Measurements from ENCODE around the gene CDKN2C.
"Not testable (repeated sequence)": the region's sequence is repeated elsewhere in the genome, so short reads cannot be mapped to it uniquely, and the experiment has no call there.

The CDKN2C gene

DNA sequence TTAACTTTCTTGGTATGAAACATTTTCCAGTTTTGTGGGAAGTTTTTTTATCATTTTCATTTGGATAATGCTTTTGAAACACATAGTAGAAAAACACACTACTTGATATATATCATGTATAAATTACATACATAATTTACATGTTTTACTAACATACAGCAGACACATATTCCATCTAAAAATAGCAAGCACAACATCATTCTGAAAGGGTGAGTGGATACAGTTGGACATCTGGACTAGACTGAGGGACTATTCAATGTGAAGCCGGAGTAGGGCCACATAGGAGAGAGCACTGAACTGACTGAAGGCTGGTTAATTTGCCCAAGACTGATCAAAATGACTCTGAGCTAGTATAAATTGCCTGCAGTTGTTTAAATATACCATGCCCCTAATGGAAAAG is 11.7 kb downstream of the CDKN2C start:
- DNase-seq, result no peak

DNA sequence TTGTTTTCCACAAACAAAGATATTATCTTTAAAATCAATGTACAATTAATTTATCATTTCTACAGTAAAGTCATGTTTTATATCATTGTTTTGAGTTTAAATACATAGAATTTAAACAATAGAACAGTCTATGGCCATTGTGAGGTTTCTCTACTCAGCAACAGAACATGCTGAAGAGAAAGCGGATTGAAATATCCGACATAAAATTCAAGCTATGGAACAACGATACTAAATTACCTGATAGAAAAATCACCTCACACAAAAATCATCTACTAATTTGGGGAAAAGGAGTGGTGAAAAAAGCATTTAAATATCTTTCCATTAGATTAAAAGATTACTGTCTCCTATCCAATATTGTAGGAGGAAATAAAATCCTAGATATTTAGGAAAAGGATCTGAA is 12.6 kb downstream of the CDKN2C start:
- DNase-seq, result no peak

DNA sequence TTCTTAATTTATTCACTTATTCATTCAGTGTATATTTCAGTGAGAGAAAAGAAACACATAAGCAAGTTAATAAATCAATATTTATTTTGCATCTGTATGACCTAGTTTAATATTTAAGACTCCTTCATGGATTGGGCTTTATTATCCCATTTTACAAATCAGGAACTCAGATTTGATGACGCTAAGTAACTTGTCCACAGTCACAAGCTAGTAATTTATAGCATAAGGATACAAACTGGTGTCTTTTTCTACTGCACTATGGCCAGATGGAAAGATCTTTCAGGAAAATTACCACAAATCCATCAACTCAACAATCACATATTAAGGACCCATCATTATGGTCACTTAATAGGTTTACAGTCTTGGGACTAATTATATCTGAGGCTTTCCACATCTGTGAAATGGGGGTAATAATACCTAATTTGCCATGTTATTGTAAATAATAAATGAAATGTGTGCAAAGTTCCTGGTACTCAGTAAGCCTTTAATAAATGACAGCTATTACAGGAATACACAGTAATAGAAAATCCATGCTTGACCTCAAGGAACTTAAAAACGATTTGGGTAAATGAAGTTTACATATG is 13.3 kb downstream of the CDKN2C start:
- no peak for DNase-seq

DNA sequence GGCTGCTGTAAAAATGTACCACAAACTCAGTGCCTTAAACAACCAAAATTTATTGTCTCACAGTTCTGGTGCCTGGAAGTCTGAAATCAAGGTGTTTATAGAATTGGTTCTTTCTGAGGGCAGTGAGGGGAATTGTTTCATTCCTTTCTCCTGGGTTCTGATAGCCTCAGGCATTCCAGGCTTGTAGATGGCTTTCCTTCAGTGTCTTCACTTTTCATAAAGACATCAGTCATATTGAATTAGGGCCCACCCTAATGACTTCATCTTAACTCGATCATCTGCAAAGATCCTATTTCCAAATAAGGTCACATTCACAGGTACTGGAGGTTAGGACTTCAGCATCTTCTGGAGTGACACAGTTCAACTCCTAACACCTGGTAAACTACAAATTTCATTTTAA is 15.0 kb downstream of the CDKN2C start:
- no peak for DNase-seq

DNA sequence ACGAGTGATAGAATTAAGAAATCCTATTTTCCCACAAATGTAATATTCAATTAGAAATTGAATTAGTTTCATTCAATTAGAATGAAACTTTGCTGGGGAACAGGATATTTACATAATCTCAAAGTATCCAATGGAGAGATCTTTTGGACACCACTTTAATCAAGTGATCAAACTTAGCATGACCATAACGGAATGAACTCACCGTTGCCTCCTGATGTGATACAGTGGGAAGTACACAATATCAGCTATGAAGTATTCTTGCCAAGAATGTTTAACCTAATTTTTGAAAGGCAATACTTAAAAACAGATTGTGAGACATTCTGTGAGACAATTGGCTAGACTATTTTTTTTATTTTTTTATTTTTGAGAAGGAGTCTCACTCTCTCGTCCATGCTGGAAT is 16.6 kb downstream of the CDKN2C start:
- DNase-seq, result no peak

DNA sequence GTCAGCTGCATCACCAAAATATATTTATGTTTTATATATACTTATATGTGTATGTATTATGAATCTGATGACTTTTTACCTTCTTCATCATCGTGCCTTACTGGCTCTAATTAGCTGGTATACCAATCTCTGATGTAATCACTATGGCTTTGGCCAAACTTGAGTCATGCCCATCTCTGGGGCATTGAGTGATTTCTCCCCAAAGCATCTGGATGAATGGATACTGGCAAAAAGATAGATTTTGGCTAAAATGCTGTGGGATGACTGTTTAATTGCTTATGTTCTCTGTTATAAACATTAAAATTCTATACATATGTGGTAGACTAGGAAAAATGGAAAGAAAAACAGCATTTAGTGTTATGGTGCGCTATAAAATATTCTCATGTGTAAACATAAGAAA is 19.6 kb downstream of the CDKN2C start:
- no peak for DNase-seq

DNA sequence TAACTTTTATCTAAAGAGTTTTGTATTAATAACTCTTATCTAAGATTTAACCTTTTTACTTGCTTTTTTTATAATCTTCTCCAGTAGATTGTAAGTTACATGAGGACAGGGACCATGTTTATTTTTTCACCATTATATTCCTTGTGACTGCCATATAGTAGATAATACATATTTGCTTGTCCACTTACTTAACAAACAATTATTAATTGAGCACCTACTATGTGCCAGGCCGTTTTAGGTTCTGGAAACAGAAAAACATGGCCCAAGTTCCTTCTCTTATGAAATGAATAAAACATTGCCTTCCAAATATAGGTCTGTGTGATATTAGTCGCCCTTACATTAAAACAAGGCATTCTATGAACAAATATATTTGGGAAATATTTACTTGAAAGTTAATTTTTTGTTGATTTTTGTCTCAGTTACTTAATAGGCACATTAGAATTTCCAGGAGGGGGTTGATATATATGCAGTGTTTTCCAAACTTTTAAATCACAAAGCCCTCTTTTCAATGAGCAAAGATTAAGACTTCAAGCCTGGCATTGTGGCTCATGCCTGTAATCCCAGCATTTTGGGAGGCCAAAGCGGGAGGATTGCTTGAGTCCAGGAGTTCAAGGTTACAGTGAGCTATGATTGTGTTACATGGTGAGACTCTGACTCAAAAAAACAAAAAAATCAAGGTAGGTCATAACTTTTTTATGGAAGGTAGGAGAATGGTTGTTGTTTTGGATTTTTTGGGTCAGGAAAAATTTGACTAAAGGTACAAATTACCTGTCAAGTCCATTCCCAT is 22.7 kb downstream of the CDKN2C start:
- DNase-seq, result no peak

DNA sequence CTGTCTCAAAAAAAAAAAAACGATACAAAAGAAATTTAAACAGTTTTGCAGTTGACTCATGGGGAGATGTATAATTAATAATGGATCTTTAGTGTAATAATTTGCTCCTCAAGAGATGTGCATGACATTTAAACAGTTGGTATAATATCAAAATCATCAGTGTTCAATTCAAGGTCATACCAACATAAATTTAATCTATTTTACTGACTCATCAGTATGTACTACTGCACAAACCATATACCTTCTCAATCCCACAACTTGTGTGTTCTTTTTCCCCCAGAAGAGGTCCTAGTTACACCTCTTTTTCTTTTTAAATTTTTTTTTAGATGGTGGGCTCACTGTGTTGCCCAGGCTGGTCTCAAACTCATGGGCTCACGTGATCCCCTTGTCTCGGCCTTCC is 23.6 kb downstream of the CDKN2C start:
- no peak for DNase-seq

DNA sequence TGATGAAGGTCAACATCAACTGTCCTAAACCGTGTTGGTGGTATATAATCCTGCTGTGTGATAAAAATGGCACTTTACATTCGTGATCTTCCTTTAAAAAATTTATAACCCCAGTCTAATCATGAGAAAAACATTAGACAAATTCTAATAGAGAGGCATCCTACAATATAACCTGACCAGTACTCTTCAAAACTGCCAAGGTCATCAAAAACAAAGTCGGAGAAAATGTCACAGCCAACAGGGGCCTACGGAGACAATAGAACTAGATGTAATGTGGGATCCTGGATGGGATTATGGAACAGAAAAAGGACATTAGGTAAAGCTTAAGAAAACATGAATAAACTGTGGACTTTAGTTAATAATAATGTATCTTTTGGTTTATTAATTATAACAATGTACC is 25.0 kb downstream of the CDKN2C start:
- no peak for DNase-seq

DNA sequence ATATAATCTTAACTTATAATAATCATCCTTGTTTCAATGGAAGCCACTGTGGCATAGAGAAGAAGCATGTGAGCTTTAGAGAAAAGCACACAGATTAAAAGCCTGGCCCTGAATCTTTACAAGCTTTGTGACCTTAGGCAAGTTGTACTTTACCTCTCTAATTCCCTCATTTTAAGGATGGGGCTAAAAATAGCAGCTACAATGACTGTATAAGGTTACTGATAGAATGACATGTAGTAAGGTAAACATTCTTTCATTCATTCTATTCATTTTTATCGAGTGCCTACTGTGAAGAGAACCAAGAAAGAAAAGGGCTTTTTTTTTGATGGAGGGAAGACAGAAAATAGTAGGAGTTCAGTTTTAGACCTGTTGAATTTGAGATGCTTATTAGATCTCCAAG is 25.6 kb downstream of the CDKN2C start:
- no peak for DNase-seq

DNA sequence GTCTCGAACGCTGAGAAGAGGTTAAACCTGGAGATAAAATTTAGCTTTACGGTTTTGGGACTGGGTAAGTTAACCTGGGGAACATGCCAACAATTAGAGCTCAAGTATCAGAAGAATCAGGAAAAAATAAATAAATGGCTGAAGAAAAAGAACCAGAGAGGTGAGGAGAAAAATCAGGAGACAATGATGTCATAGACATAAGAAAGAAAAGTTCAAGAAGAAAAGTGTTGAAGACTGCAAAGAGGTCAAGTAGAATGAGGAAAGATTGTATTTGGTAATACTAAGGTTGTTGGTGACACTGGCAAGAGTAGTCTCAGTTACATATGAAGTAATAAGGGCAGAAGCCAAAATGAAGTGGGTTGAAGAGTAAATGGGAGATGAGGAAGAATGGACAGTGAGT is 26.0 kb downstream of the CDKN2C start:
- DNase-seq, result no peak

DNA sequence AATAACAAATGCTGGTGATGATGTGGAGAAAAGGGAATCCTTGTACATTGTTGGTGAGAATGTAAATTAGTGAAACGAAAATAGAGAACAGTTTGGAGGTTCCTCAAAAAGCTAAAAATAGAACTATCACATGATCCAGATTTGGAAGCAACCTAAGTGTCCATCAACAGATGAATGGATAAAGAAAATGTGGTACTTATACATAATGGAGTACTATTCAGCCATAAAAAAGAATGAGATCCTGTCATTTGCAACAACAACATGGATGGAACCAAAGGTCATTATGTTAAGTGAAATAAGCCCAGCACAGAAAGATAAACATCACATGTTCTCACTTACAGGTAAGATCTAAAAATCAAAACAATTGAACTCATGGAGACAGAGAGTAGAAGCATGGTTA is 29.3 kb downstream of the CDKN2C start:
- not testable (repeated sequence) for DNase-seq

DNA sequence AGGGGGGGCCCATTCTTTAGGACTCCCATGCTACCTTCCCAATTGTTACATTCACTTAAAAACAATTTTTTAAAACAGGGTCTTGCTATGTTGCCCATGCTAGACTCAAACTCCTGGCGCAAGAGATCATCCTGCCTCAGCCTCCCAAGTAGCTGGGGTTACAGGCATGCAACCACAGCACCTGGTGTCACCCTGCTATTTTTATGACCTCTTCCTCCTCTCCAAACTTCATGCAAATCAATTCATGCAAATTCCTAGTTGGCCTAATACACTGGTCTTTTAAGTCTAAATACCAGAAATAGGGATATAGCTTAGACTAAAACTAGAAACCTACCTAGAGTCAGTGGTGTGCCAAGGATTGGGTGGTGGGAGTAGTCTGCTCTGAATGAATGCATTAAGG is 30.1 kb downstream of the CDKN2C start:
- DNase-seq, result no peak

DNA sequence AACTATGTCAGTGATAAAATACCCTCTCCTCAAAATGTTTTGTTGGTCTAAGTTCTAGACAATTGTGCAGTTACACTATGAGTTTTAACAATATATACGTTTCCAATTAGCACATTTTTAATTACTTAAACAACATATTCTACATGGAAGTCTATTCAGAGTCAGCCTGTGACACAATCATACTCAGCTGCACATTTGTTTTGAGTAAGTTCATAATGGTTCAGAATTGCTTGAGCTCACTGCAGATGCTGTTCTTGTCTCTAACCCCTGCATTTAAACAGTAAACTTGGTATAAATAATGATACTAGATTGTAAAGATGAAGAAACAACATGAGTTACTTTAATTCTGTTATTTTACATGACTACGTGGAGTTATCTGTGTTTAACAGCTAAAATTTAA is 30.6 kb downstream of the CDKN2C start:
- DNase-seq, result no peak

DNA sequence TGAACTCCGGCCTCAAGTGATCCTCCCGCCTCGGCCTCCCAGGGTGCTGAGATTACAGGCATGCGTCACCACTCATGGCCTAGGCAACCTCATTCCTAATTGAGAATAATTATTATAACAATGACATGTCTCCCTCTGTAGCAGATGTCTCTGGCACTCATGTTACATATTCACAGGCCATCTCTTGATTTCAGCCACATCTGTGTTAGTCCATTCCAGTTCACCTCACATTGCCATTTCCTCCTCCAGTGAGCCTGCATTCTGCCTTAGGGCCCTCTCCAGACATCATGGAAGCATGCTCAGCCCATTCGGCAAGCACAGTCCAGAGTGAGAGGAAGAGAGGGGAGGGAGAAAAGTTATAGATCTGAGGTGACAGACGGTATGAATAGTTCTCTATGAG is 32.5 kb downstream of the CDKN2C start:
- DNase-seq, result no peak

DNA sequence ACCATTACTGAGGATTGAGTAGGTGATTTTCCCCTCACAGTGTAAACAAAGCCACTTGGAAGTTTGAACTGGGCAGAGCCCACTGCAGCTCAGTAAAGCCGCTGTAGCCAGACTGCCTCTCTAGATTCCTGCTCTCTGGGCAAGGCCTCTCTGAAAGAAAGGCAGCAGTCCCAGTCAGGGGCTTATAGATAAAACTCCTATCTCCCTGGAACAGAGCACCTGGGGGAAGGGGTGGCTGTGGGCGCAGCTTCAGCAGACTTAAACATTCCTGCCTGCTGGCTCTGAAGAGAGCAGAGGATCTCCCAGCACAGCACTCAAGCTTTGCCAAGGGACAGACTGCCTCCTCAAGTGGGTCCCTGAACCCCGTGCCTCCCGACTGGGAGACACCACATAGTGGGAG is 35.5 kb downstream of the CDKN2C start:
- not testable (repeated sequence) for DNase-seq

DNA sequence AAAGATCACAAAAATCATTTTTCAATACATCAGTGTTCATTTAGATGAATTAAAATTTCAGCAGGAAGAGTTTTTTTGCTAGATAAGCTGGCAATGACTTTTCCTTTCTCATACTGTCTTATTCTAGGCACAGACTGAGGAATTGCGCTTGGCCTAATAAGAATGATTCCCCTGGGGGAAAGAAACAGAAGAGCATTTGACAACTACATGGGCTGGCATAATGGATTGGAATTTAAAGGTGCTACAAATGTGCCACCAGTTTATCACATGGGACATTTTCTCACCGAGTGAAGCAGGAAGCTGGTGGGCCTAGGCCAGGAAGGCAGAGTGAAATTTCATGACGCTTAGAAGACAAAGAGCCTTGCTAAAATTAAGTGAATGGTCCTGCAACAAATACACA is 39.3 kb downstream of the CDKN2C start:
- no peak for DNase-seq

DNA sequence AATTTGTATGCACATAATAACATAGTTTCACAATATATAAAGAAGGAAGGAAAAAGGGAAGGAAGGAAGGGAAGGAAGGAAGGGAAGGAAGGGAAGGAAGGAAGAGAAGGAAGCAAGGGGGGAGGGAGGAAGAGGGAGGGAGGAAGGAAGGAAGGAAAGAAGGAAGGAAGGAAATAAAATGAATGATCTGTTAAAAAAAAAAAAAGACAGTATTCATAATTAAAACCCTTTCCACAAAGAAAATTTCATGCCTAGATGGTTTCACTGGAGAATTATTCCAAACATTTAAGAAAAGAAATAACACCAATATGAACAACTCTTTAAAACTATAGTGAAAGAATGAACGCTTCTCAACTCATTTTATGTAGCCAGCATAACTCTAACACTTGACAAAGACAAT is 44.8 kb downstream of the CDKN2C start:
- no peak for DNase-seq

DNA sequence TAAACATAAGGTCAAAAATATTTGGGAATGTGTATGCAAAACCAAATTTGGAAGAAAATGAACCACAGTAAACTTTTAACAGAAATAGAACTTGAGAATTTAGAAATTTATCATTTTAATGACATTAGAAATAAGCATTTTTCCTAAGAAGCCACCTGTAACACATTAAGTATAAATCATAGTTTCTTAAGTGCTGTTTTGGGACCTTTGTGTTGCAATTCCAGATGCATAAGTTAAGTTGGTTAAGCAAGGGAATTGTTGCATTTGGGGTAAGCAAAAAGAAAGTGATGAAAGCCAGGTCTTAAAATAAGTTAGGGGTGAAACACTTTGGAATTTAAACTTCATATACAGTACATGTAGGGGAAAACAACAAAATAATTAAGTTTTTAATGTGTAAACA is 49.8 kb downstream of the CDKN2C start:
- DNase-seq, result no peak
